GM10248 (cell line): ENCODE results near the gene PPP1R9A.

Experiments used
- CTCF ChIA-PET: fragments of 300-600 bp; sonication (Branson Sonifier 250); formaldehyde crosslinking; extraction: SDS; loops from one replicate; lab custom pipeline; 2021; ENCODE audit warnings: antibody characterized with exemption; lab: Yijun Ruan, JAX
- POLR2A ChIA-PET: fragments of 350-650 bp; sonication (Branson Sonifier 250); formaldehyde crosslinking; extraction: SDS; loops from one replicate; lab custom pipeline; 2020; ENCODE audit warnings: antibody characterized with exemption; lab: Yijun Ruan, JAX
- DNase-seq: peaks from one replicate; pipeline ENCODE4 v3.0.0; 2012; ENCODE audit errors: extremely low spot score
- CTCF ChIP-seq: IDR thresholded peaks from 2 replicates; pipeline ENCODE4 v1.5.1; 2012; ENCODE audit warnings: mild to moderate bottlenecking, low read depth; ENCODE audit errors: extremely low read depth, missing control alignments, control extremely low read depth

PPP1R9A gene

GRCh38 chr7:94975336-94975735 is 67.9 kb downstream of the PPP1R9A start:
- CTCF ChIA-PET = interaction anchor here (0.8 to 0.9 kb wide), 2 partner anchors 15 to 40 kb away, joined by 3 to 4 read pairs; no protein-coding TSS in a partner anchor
- DNase-seq = no peak

GRCh38 chr7:94980418-94981142 is 73.2 kb downstream of the PPP1R9A start:
- DNase-seq = no peak
- TF ChIP-seq CTCF = no peak
- CTCF ChIA-PET = interaction anchor here (1.2 kb wide), 1 partner anchor 13 kb away, joined by 6 read pairs; no protein-coding TSS in a partner anchor
- POLR2A ChIA-PET = no interaction called here

More at GRCh38 chr7:94975336-94975735, 67.9 kb downstream of the PPP1R9A start:
- POLR2A ChIA-PET = no interaction called here
- TF ChIP-seq CTCF = no peak

GRCh38 chr7:94995921-94996320 is 88.5 kb downstream of the PPP1R9A start:
- ChIA-PET CTCF (no interaction called here), POLR2A (no interaction called here)
- DNase-seq = no peak
- no peak for TF ChIP-seq CTCF

GRCh38 chr7:94996369-94996768 is 89.0 kb downstream of the PPP1R9A start:
- ChIA-PET CTCF (no interaction called here), POLR2A (no interaction called here)
- no peak for TF ChIP-seq CTCF
- no peak for DNase-seq

- POLR2A ChIA-PET = no interaction called here
- CTCF ChIA-PET = interaction anchor here (1.2 kb wide), 1 partner anchor 10 kb away, joined by 4 read pairs; no protein-coding TSS in a partner anchor
- no peak for TF ChIP-seq CTCF
- DNase-seq = no peak
These were observed 90.2 kb downstream of the PPP1R9A start for GRCh38 chr7:94997547-94997946.

- ChIA-PET POLR2A (no interaction called here), CTCF (interaction anchor here (1.2 kb wide), 1 partner anchor 11 kb away, joined by 4 read pairs; no protein-coding TSS in a partner anchor)
- TF ChIP-seq CTCF = no peak
- no peak for DNase-seq
These were observed 91.1 kb downstream of the PPP1R9A start for GRCh38 chr7:94998266-94999068.
